Panc1 (cell line): ENCODE results near the gene RAP1GAP. TPM values are rescaled to one million over a fixed set of nuclear protein-coding genes. Genes with fewer than 3 reads are reported as not detected.

Experiments
- ATAC-seq: fragments of 200-7000 bp; cut with Tn5 transposase; 2 replicates; pipeline ENCODE4 v1.9.1; 2020; ENCODE audit warnings: mild to moderate bottlenecking, moderate library complexity
- BruUV-seq: library from RNA; stranded (reverse); fragments of 400-500 nt; replicated peaks from 2 replicates; lab custom pipeline; 2021; lab: Mats Ljungman, UMichigan
- CTCF ChIA-PET: fragments of 300-600 bp; sonication (Branson Sonifier 250); formaldehyde crosslinking; loops from one replicate; lab custom pipeline; 2022; ENCODE audit warnings: antibody characterized with exemption; lab: Charles Lee
- POLR2A ChIA-PET: fragments of 300-600 bp; sonication (Branson Sonifier 250); formaldehyde crosslinking; loops from one replicate; lab custom pipeline; 2022; ENCODE audit warnings: antibody characterized with exemption; lab: Charles Lee
- DNase-seq: peaks from one replicate; pipeline ENCODE4 v3.0.0-alpha.2; 2010; ENCODE audit warnings: low read depth, low spot score
- H3K27ac ChIP-seq: 2 replicates; pipeline ENCODE4 v1.5.1; 2011; ENCODE audit warnings: mild to moderate bottlenecking, low read length, inconsistent platforms
- H3K27me3 ChIP-seq: fragments of 200-500 bp; sonication (Bioruptor generic); 2 replicates; pipeline ENCODE4 v1.6.0; 2014; ENCODE audit warnings: low read length, inconsistent platforms; ENCODE audit not compliant: control insufficient read depth, insufficient read depth
- H3K36me3 ChIP-seq: fragments of 200-500 bp; sonication (Bioruptor generic); 2 replicates; pipeline ENCODE4 v1.5.1; 2014; ENCODE audit warnings: inconsistent platforms, mild to moderate bottlenecking, low read length, moderate library complexity; ENCODE audit not compliant: control insufficient read depth, insufficient read depth
- H3K4me1 ChIP-seq: 2 replicates; pipeline ENCODE4 v1.5.1; 2011; ENCODE audit warnings: inconsistent platforms, mild to moderate bottlenecking, low read length, moderate library complexity; ENCODE audit not compliant: control insufficient read depth, insufficient read depth
- H3K4me3 ChIP-seq, 2 experiments: 2 replicates each; pipeline ENCODE4 v1.5.1; 2011 to 2012; ENCODE audit warnings: low read depth in 2 of 2, low read length in 2 of 2, mild to moderate bottlenecking in 2 of 2, inconsistent platforms in 1 of 2, moderate library complexity in 1 of 2
- H3K9me3 ChIP-seq: fragments of 200-500 bp; sonication (Bioruptor generic); 2 replicates; pipeline ENCODE4 v1.5.1; 2014; ENCODE audit warnings: low read depth, mild to moderate bottlenecking, inconsistent platforms, low read length, moderate library complexity; ENCODE audit not compliant: control insufficient read depth, insufficient read depth
- CTCF ChIP-seq: fragments of 450-650 bp; IDR thresholded peaks from 2 replicates; pipeline ENCODE4 v1.5.1; 2017; ENCODE audit warnings: mild to moderate bottlenecking
- POLR2AphosphoS5 ChIP-seq: IDR thresholded peaks from 2 replicates; pipeline ENCODE4 v1.6.1; 2012; ENCODE audit warnings: mild to moderate bottlenecking, low read depth, low read length, moderate library complexity
- REST ChIP-seq, 2 experiments: IDR thresholded peaks; 2 replicates each; pipeline ENCODE4 v1.6.1; 2011 to 2012; ENCODE audit warnings: low read depth in 2 of 2, control low read depth in 1 of 2, low read length in 1 of 2, mild to moderate bottlenecking in 1 of 2, moderate library complexity in 1 of 2; ENCODE audit not compliant: insufficient read depth in 1 of 2
- SIN3A ChIP-seq: IDR thresholded peaks from 2 replicates; pipeline ENCODE4 v1.6.1; 2012; ENCODE audit warnings: low read depth, mild to moderate bottlenecking, low read length, moderate library complexity, borderline replicate concordance; ENCODE audit not compliant: insufficient read depth
- TCF7L2 ChIP-seq: IDR thresholded peaks from 2 replicates; pipeline ENCODE4 v1.6.1; 2011; ENCODE audit warnings: mild to moderate bottlenecking, low read depth, low read length, inconsistent platforms
- in situ Hi-C: cut with HindIII; loops from 2 replicates; pipeline ENCODE4 v1.10.0; 2016; ENCODE audit warnings: low sequenced_read_pairs, low pct_unique_long_range_greater_than_20kb
- intact Hi-C: fragments of 100-400 bp; cut with micrococcal nuclease; formaldehyde crosslinking; loops from one replicate; pipeline ENCODE4 v1.10.0; 2022; ENCODE audit not compliant: unreplicated experiment
- total RNA-seq: library from RNA; stranded (reverse); gene quantifications from one replicate; pipeline ENCODE4 v1.2.1, GENCODE V29; 2021; ENCODE audit not compliant: unreplicated experiment

The RAP1GAP gene
- total RNA-seq, 1 experiment from 2014 or later: 4.6 TPM

GRCh38 chr1:21621761-21622436 lies 47.3 kb downstream of the RAP1GAP start:
- Histone ChIP-seq H3K9me3 (no peaks in the 10 kb centered on the region), H3K4me3 (peak overlapping the region; percentile 41 to 43), H3K27ac (no peak overlapping the region), H3K4me1 (peaks cover under 1% of the 10 kb centered on the region; the same call in 1 of the 2 replicates), H3K27me3 (no peaks in the 10 kb centered on the region), H3K36me3 (no peaks in the 10 kb centered on the region)
- DNase-seq (no peak), ATAC-seq (peak; percentile 60)
- in situ Hi-C loops (no loop called here), intact Hi-C loops (no loop called here)
- TF ChIP-seq TCF7L2 (no peak), REST (IDR thresholded peaks at IDR 0.05; ENCODE audit: insufficient read depth in 1 of 2, low read depth in 2 of 2, low read length in 1 of 2) (no peak), SIN3A (no peak), CTCF (no peak), POLR2AphosphoS5 (no peak)
- no TSS peak for BruUV-seq
- CTCF ChIA-PET: interaction anchor here (0.6 kb wide), 2 partner anchors 15 to 654 kb away, joined by 3 to 4 read pairs; no protein-coding TSS in a partner anchor
- POLR2A ChIA-PET: no interaction called here

GRCh38 chr1:21621051-21621450 lies 48.1 kb downstream of the RAP1GAP start:
- TF ChIP-seq TCF7L2 (no peak), POLR2AphosphoS5 (no peak), SIN3A (no peak), CTCF (no peak), REST (IDR thresholded peaks at IDR 0.05; ENCODE audit: insufficient read depth in 1 of 2, low read depth in 2 of 2, low read length in 1 of 2) (no peak)
- no peaks in the 10 kb centered on the region for H3K36me3 ChIP-seq
- H3K4me3 ChIP-seq: no peak overlapping the region
- ChIA-PET CTCF (interaction anchor here (0.6 kb wide), 2 partner anchors 16 to 655 kb away, joined by 3 to 4 read pairs; no protein-coding TSS in a partner anchor), POLR2A (no interaction called here)
- BruUV-seq: no TSS peak
- intact Hi-C loops: no loop called here
- in situ Hi-C loops: no loop called here
- no peaks in the 10 kb centered on the region; the same call in 1 of the 2 replicates for H3K4me1 ChIP-seq
- H3K27ac ChIP-seq: no peak overlapping the region
- no peaks in the 10 kb centered on the region for H3K27me3 ChIP-seq
- DNase-seq: no peak
- no peaks in the 10 kb centered on the region for H3K9me3 ChIP-seq
- no peak for ATAC-seq
